GM21717 (cell line): ENCODE data around the gene STK38L.

ENCODE experiments used
- ATAC-seq: cut with Tn5 transposase; IDR thresholded peaks from one replicate; pipeline ENCODE4 v1.9.1; 2021; ENCODE audit warnings: mild to moderate bottlenecking, moderate library complexity; ENCODE audit not compliant: unreplicated experiment

STK38L gene

DNA sequence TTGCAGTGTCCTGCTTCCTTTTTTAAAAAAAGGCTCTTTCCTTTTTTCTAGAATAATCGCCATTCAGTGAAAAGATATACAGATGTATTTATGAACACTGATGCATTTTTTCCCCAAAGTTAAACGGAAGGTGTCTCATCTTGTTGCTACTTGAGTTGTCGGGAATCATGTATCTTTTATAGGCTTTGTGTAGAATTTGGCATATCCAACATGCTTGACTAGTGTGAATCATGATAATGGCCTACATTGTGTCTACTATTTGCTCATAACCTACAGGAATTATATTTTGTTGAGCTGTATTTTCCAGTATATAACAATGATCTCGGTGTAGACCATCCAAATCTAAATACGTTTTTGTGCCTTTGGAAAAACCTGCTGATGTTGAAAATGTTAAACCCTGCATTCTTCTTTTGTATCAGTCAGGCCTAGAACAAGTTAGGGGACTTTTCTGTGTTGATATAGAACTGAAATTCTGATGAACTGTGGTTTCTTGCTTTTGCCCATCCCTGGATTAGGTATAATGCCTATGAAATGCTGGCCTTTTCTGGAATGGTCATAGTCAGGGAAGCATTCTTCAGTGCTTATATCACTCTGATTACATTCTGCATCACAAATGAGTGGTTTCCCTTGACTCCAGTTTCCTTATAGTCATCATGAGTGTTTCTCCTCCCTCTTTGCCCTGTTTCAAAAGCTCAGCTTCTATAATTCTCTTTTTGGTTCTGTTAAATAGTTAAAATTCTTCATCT, 99.3 kb downstream of the STK38L start:
- no peak for ATAC-seq

GRCh38 chr12:27344246-27344645, 100.2 kb downstream of the STK38L start:
- no peak for ATAC-seq

DNA sequence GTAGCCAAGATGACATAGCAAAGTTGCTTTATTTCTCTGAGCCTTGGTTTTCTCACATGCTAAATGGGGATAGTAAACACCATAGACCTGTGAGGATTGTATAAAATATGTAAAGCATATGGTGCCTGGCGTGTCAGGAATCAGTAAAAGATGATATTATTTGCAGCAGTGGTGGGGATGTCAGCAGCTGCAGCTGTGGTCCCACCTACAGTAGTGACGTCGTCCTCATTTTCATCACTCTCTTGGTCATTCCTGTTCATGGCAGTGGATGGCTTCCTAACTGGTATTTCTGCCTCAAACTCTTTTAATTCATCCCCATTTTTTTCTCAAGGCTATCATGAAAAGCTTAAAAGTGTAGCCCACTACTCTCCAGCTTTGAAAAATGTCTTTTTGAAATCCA, 100.7 kb downstream of the STK38L start:
- no peak for ATAC-seq

GRCh38 chr12:27345376-27345775, 101.3 kb downstream of the STK38L start:
- no peak for ATAC-seq

GRCh38 chr12:27347779-27348178, 103.7 kb downstream of the STK38L start:
- no peak for ATAC-seq

GRCh38 chr12:27351476-27351875, 107.4 kb downstream of the STK38L start:
- no peak for ATAC-seq

GRCh38 chr12:27355486-27355885, 111.4 kb downstream of the STK38L start:
- ATAC-seq = no peak

- no peak for ATAC-seq
Measured at GRCh38 chr12:27355979-27356378, 111.9 kb downstream of the STK38L start.

- ATAC-seq = no peak
Measured at GRCh38 chr12:27359578-27360340, 115.7 kb downstream of the STK38L start.

- ATAC-seq = no peak
Measured at GRCh38 chr12:27361372-27361771, 117.3 kb downstream of the STK38L start.

- no peak for ATAC-seq
Measured at GRCh38 chr12:27366621-27367020, 122.5 kb downstream of the STK38L start.

- no peak for ATAC-seq
Measured at GRCh38 chr12:27367078-27367477, 123.0 kb downstream of the STK38L start.
